Mesodermal cell (in vitro differentiated cells): ENCODE data around the gene ANXA2.
"Not testable (repeated sequence)": the region's sequence is repeated elsewhere in the genome, so short reads cannot be mapped to it uniquely, and the experiment has no call there.

Experiments used
- H3K27ac ChIP-seq: 2 replicates; pipeline ENCODE4 v1.7.0; 2013; ENCODE audit warnings: mild to moderate bottlenecking, low read depth, low read length, moderate library complexity; ENCODE audit not compliant: severe bottlenecking
- H3K36me3 ChIP-seq: 2 replicates; pipeline ENCODE4 v1.7.1; 2013; ENCODE audit warnings: mild to moderate bottlenecking, low read length, moderate library complexity; ENCODE audit not compliant: control insufficient read depth, insufficient read depth
- H3K4me1 ChIP-seq: one replicate; pipeline ENCODE4 v1.7.1; 2013; ENCODE audit warnings: mild to moderate bottlenecking, low read length; ENCODE audit not compliant: insufficient read depth, control insufficient read depth, poor library complexity, severe bottlenecking
- H3K4me3 ChIP-seq: 2 replicates; pipeline ENCODE4 v1.7.0; 2013; ENCODE audit warnings: low read length, control low read depth, mild to moderate bottlenecking; ENCODE audit not compliant: insufficient read depth, poor library complexity, severe bottlenecking; ENCODE audit errors: extremely low read depth
- H3K9me3 ChIP-seq: 2 replicates; pipeline ENCODE4 v1.7.1; 2013; ENCODE audit warnings: mild to moderate bottlenecking, low read length, moderate library complexity; ENCODE audit not compliant: control insufficient read depth
- WGBS, 2 experiments: methylation state at CpG; one replicate each; pipeline ENCODE4 v1.1.5; 2013; ENCODE audit warnings: missing lambda C conversion rate in 2 of 2; ENCODE audit not compliant: insufficient coverage in 2 of 2; 5-methylcytosine and 5-hydroxymethylcytosine counted together

ANXA2 gene

GRCh38 chr15:60340207-60340921 is 57.4 kb downstream of the ANXA2 start:
- Histone ChIP-seq H3K27ac (no peak overlapping the region), H3K36me3 (peaks cover 13% of the 10 kb centered on the region), H3K9me3 (no peaks in the 10 kb centered on the region), H3K4me3 (no peak overlapping the region), H3K4me1 (peaks cover 9% of the 10 kb centered on the region)
- WGBS, 2 experiments: 61 to 87% methylated on average over 3 to 5 of the region's 9 CpGs

GRCh38 chr15:60339236-60339635 is 58.5 kb downstream of the ANXA2 start:
- Histone ChIP-seq H3K4me1 (peaks cover 9% of the 10 kb centered on the region), H3K9me3 (no peaks in the 10 kb centered on the region), H3K36me3 (peaks cover 5% of the 10 kb centered on the region), H3K27ac (no peak overlapping the region), H3K4me3 (no peak overlapping the region)
- 84 to 90% methylated on average over 4 to 7 of the region's 9 CpGs for WGBS, 2 experiments

GRCh38 chr15:60338810-60339209 is 59.0 kb downstream of the ANXA2 start:
- Histone ChIP-seq H3K4me3 (no peak overlapping the region), H3K27ac (no peak overlapping the region), H3K36me3 (peaks cover 5% of the 10 kb centered on the region), H3K4me1 (peaks cover 9% of the 10 kb centered on the region), H3K9me3 (no peaks in the 10 kb centered on the region)
- WGBS, 2 experiments: 82 to 100% methylated on average over 1 of the region's 3 CpGs

- H3K4me1 ChIP-seq: peaks cover 7% of the 10 kb centered on the region
- WGBS, 2 experiments: 100% methylated on average over 1 to 2 of the region's 4 CpGs
- H3K9me3 ChIP-seq: no peaks in the 10 kb centered on the region
- no peak overlapping the region for H3K4me3 ChIP-seq
- no peaks in the 10 kb centered on the region for H3K36me3 ChIP-seq
- no peak overlapping the region for H3K27ac ChIP-seq
These were observed 60.7 kb downstream of the ANXA2 start for GRCh38 chr15:60337076-60337475.

- not testable (repeated sequence) for H3K27ac ChIP-seq, H3K36me3 ChIP-seq, H3K9me3 ChIP-seq, H3K4me3 ChIP-seq, H3K4me1 ChIP-seq
- 96 to 100% methylated on average over 1 to 3 of the region's 4 CpGs for WGBS, 2 experiments
These were observed 62.5 kb downstream of the ANXA2 start for GRCh38 chr15:60335296-60335695.

GRCh38 chr15:60328852-60329443 is 68.8 kb downstream of the ANXA2 start:
- no CpG with 5 or more reads among the region's 7 CpGs for WGBS, 2 experiments

GRCh38 chr15:60326824-60327654 is 70.7 kb downstream of the ANXA2 start:
- Histone ChIP-seq H3K4me3 (no peak overlapping the region), H3K36me3 (no peaks in the 10 kb centered on the region), H3K4me1 (no peaks in the 10 kb centered on the region), H3K9me3 (no peaks in the 10 kb centered on the region), H3K27ac (no peak overlapping the region)
- 50 to 100% methylated on average over 1 to 2 of the region's 5 CpGs for WGBS, 2 experiments

More at GRCh38 chr15:60328852-60329443, 68.8 kb downstream of the ANXA2 start:
- no peaks in the 10 kb centered on the region for H3K9me3 ChIP-seq
- H3K27ac ChIP-seq: no peak overlapping the region
- H3K4me1 ChIP-seq: no peaks in the 10 kb centered on the region
- H3K4me3 ChIP-seq: no peak overlapping the region
- no peaks in the 10 kb centered on the region for H3K36me3 ChIP-seq

- Histone ChIP-seq H3K4me1 (no peaks in the 10 kb centered on the region), H3K4me3 (no peak overlapping the region), H3K27ac (no peak overlapping the region), H3K36me3 (no peaks in the 10 kb centered on the region), H3K9me3 (no peaks in the 10 kb centered on the region)
- WGBS, 2 experiments: 0% methylated on average over 1 to 2 of the region's 6 CpGs
These were observed 71.4 kb downstream of the ANXA2 start for GRCh38 chr15:60326343-60326742.

GRCh38 chr15:60325905-60326304 is 71.9 kb downstream of the ANXA2 start:
- Histone ChIP-seq H3K36me3 (no peaks in the 10 kb centered on the region), H3K9me3 (no peaks in the 10 kb centered on the region), H3K27ac (no peak overlapping the region), H3K4me1 (no peaks in the 10 kb centered on the region), H3K4me3 (no peak overlapping the region)
- 67 to 100% methylated on average over 1 of the region's 6 CpGs for WGBS, 2 experiments

- H3K27ac ChIP-seq: no peak overlapping the region
- H3K4me3 ChIP-seq: no peak overlapping the region
- no peaks in the 10 kb centered on the region for H3K9me3 ChIP-seq
- no peaks in the 10 kb centered on the region for H3K4me1 ChIP-seq
- H3K36me3 ChIP-seq: no peaks in the 10 kb centered on the region
- 76 to 83% methylated on average over 1 to 4 of the region's 10 CpGs for WGBS, 2 experiments
These were observed 72.9 kb downstream of the ANXA2 start for GRCh38 chr15:60324706-60325438.
